ENCODE data around the gene CCN6.
"Not testable (repeated sequence)": the region's sequence is repeated elsewhere in the genome, so short reads cannot be mapped to it uniquely, and the experiment has no call there.

The CCN6 gene

GRCh38 chr6:112051251-112051740 is 2.6 kb upstream of the CCN6 start:
- DNase-seq (ENCODE audit: low read depth): not testable (repeated sequence)

- no peak for DNase-seq (ENCODE audit: low read depth)
Measured at GRCh38 chr6:112054555-112055190, 769 bp downstream of the CCN6 start.

- DNase-seq (ENCODE audit: low read depth): no peak
Measured at GRCh38 chr6:112058243-112059032, 4.5 kb downstream of the CCN6 start.

GRCh38 chr6:112061605-112062004 is 7.7 kb downstream of the CCN6 start:
- DNase-seq (ENCODE audit: low read depth): peak; percentile 68

DNA sequence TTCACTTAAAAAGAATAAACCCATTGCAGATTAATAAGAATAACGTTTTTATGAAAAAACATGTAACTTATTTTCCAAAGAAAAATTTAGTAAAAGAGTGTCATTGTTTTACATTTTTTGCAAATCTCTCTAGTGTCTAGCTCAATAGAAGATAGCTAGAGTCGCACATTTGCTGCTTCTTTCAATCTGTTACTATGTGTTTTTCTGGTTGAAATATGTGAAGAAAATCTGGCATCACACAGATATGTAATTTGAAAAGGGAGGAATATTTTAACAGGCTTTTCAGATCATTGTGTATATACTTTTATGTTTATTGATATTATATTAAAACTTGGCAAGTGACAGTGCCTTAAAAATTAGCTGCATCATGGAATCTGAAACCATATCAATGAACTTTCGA is 9.1 kb downstream of the CCN6 start:
- no peak for DNase-seq (ENCODE audit: low read depth)

GRCh38 chr6:112065426-112065986 is 11.6 kb downstream of the CCN6 start:
- DNase-seq (ENCODE audit: low read depth): no peak

DNA sequence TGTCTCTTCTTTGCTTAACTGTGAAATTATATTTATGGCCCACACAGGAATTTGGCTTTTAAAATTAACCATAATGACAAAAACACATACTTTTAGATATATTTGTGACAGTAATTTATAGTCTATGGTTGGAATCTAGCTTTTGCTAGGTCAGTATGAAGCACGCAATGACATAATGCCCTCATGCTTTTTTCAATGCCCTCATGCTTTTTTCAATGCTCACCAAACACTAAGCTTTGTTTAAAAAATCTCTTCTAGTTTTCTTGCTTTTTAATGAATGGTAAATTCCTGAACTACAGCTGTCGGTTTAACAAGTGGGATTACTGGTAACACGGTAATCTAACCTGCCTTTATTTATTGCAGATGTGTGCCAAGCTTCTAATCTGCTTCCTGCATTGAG is 12.7 kb downstream of the CCN6 start:
- DNase-seq (ENCODE audit: low read depth): no peak

- DNase-seq (ENCODE audit: low read depth): no peak
Measured at GRCh38 chr6:112081569-112081968, 27.7 kb downstream of the CCN6 start.

GRCh38 chr6:112085286-112086065 is 31.6 kb downstream of the CCN6 start:
- DNase-seq (ENCODE audit: low read depth): no peak

DNA sequence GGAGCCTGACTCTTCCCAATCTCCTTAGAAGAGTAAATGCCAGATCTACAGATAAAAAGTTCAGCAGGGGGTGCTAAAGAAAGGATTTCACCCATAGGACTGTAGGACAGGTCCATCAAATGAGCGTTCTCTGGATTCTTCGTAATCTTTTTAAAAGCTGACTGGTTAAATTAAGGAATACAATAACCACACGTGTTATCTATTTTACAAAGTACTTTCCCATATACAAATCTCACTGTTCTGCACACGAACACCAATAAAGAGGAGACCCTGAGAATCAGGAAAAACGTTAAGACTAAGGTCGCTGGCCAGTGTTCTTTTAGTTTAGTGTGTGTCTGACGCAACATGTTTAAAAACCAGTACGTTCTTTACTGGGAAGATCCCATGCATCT is 32.8 kb downstream of the CCN6 start:
- DNase-seq (ENCODE audit: low read depth): peak; percentile 79

- peak; percentile 98 for DNase-seq (ENCODE audit: low read depth)
Measured at GRCh38 chr6:112087136-112087911, 33.4 kb downstream of the CCN6 start, which contains the start of the genes FAM229B and TUBE1. Gene FAM229B (plus strand): TSS chr6:112087591. CDS start chr6:112099284, 11,693 bp downstream. Gene TUBE1 (minus strand): TSS chr6:112087482. CDS start chr6:112087434, 48 bp downstream.

DNA sequence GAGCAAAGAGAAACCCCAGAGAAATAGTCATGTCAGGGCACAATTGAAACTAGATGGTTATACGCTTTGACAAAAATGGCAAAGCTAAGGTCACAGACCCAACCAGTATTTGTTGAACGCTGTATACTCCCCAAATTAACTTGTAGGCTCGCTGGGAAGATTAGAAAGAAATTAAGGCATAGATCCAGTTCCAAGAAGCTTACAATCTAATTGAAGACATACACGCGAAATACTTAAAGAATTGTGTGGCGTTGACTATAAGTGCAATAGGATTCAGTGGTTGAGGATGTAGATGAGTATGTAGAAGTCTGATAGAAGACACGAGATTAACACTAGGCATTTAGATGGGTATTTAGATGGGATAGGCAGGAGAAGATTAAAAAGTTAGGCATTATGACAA is 34.0 kb downstream of the CCN6 start:
- DNase-seq (ENCODE audit: low read depth): peak; percentile 19

DNA sequence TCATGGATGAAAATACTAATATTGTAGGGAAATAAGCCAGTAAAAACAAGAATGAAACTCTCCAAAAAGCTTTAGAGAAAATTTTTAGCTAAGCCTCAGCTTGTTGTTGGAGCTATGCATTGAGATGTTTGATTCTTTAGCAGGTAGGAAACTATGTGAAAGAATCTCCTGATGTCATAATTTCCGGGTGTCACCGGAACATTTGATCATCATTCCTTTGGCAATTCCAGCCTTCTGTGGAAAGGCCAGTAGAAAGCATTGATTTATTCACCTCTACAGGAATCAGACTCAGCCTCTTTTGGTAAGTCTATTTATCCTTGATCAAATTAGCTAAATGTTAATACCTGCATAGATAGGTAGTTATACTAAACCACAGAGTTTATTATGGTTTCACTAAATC is 43.0 kb downstream of the CCN6 start:
- no peak for DNase-seq (ENCODE audit: low read depth)

DNA sequence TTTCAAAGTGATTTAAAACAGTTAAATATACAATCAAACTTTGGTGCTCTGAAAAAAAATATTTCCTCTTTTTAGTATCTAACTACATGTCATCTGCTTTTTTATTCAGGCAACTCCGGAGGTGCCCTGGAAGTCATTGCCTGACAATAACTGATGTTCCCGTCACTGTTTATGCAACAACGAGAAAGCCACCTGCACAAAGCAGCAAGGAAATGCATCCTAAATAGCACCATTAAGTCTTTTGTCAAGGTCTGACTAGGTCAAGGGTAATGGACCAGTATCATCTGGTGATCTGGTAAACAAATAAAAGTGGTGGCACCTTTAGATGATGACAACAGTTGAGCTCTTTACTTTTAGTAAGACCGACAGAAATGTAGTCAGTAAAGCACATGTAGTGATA is 46.7 kb downstream of the CCN6 start:
- no peak for DNase-seq (ENCODE audit: low read depth)

DNA sequence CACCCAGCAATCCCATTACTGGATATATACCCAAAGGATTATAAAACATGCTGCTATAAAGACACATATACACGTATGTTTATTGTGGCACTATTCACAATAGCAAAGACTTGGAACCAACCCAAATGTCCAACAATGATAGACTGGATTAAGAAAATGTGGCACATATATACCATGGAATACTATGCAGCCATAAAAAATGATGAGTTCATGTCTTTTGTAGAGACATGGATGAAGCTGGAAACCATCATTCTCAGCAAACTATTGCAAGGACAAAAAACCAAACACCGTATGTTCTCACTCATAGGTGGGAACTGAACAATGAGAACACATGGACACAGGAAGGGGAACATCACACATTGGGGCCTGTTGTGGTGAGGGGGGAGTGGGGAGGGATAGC is 52.1 kb downstream of the CCN6 start:
- not testable (repeated sequence) for DNase-seq (ENCODE audit: low read depth)

GRCh38 chr6:112106562-112106961 is 52.7 kb downstream of the CCN6 start:
- no peak for DNase-seq (ENCODE audit: low read depth)

DNA sequence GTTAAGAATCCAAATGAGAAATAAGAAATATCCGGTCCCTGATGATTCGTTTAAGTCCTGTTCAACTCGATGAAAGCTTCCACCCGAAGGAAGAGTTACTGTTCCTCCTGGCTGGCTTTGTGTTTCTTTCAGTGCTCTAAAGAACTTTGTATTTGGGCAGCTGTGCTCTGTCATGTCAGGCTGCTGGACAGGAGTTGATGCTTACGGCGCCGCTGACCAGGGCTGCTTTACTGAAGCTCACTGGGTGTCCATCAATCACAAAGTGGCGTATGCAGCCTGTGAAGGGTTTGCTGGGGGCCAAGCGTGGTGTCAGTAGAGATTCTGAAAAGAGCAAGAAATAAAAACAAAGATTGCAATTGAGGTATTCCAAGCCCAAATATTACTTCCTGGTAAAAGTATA is 55.4 kb downstream of the CCN6 start:
- DNase-seq (ENCODE audit: low read depth): no peak

DNA sequence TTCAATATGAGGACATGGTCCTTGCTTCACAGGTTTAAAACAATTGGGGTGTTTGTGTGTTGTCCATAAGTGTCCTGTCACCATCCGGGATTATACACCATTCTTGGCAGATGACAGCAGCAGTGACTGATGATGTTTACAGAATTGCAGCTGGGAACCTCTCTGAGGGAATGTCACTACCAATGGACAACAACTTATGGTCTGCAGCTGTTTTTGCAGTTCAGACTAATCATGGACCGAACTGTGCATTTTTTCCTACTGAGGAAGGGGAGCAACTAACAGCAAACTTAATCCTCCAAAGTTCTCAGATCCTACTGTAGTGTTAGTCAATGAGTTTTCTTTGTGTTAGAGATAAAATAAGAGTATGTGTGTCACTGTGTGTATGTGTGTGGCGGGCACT is 59.5 kb downstream of the CCN6 start:
- DNase-seq (ENCODE audit: low read depth): no peak

DNA sequence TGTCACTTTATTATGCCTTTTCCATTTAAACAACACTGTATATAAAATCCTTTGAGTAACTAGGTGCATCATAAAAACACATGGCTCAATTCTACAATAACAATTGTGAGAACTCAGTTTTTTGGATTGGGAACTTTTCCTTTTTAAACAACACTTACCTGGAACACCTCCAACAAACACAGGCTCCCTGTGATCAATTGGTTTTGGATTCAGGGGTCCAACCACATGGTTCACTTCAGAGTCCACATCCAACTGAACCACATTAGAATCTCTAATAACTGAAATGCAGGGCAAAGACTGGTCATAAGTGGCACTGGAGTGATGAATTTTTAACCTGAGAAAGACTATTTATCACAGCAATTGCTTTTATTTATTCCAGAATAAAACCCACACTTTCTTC is 60.0 kb downstream of the CCN6 start:
- no peak for DNase-seq (ENCODE audit: low read depth)

GRCh38 chr6:112114577-112115223 is 60.8 kb downstream of the CCN6 start:
- DNase-seq (ENCODE audit: low read depth): no peak

DNA sequence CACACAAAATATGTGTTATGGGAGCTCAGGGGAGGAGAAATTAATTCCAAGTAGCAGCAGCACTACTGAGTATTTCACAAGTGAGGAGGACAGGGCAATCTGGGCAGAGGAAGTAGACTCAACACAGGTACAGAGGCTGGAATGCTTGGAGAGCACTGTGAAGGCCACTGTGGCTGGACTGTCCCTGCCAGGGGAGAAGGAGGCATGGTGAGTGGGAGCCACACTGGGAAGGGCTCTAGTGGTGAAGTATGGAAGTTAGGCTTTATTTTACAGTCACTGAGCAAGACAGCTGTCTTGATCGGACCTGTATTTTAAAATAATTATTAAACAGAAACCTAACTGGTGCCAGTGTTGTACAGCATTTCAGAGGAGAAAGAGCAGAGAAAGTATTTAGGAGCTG is 62.3 kb downstream of the CCN6 start:
- DNase-seq (ENCODE audit: low read depth): no peak
